Mononuclear cell (primary cell): ENCODE results near the gene RPAIN. TPM values are rescaled to one million over a fixed set of nuclear protein-coding genes. Genes with fewer than 3 reads are reported as not detected.

Experiments
- total RNA-seq: library from RNA; depleted of rRNA; stranded (reverse); fragments of >200 nt; gene quantifications from one replicate; pipeline ENCODE4 v1.2.3, GENCODE V29; 2012

The RPAIN gene
- total RNA-seq, 1 donor = 51.9 TPM

Other genes starting within 250 kb of the RPAIN start
- gene ZNF594, start 228.3 kb upstream of the RPAIN start, total RNA-seq = 3.1 TPM
- 5.5 TPM for gene SCIMP, start 185.3 kb upstream of the RPAIN start, total RNA-seq
- 34.6 TPM for gene RABEP1, start 137.9 kb upstream of the RPAIN start, total RNA-seq
- gene NUP88, start 520 bp upstream of the RPAIN start, total RNA-seq = 133 TPM
- gene C1QBP, start 19.0 kb downstream of the RPAIN start, total RNA-seq = 93.6 TPM
- 2.9 TPM for gene DHX33, start 48.8 kb downstream of the RPAIN start, total RNA-seq
- gene DERL2, start 66.0 kb downstream of the RPAIN start, total RNA-seq = 49.4 TPM
- 18.9 TPM for gene MIS12, start 66.4 kb downstream of the RPAIN start, total RNA-seq
- 118 TPM for gene NLRP1, start 164.3 kb downstream of the RPAIN start, total RNA-seq